ENCODE results near the gene SCRN1.

Gene SCRN1, protein sequence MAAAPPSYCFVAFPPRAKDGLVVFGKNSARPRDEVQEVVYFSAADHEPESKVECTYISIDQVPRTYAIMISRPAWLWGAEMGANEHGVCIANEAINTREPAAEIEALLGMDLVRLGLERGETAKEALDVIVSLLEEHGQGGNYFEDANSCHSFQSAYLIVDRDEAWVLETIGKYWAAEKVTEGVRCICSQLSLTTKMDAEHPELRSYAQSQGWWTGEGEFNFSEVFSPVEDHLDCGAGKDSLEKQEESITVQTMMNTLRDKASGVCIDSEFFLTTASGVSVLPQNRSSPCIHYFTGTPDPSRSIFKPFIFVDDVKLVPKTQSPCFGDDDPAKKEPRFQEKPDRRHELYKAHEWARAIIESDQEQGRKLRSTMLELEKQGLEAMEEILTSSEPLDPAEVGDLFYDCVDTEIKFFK

DNA sequence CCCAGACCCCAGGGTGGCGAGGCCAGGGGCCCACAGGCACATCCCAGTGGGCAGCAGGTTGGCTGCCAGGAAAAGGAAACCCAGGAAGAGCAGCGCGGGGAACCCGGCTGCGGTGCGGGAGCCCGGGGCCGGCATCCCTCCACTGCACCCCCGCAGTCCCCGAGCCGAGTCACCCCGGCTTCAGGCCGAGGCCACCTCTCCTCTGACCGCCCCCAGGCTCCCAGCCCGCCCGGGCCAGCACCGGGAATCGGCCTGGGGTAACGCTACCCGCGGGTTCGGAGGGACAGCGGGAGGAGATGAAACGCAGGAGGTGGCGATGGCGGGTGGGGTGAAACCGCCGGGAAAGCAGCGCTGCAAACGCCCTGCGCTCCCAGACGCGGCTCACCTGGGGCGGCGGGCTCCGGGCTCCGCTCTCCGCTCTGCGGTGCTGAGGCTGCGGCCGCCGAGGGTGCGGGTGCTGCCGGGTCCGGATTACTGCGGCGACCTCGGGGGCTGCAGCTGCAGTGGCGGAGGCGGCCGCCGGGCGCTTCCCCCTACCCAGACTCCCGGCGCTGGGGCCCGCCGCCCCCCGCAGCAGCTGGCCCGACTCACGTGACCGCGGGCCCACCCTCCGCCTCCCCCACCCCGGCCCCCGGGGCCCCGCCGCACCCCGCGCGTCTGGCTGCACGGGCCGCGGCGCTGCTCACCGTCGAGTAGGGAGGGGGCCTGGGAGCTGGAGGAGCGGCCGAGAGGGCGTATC, at the start of gene SCRN1:
Gene SCRN1 (minus strand): TSS at position 545 of the 739 bp plus-strand sequence. CDS start 20,734 bp downstream, outside the sequence.
- DNase-seq = peak; percentile 26

DNA sequence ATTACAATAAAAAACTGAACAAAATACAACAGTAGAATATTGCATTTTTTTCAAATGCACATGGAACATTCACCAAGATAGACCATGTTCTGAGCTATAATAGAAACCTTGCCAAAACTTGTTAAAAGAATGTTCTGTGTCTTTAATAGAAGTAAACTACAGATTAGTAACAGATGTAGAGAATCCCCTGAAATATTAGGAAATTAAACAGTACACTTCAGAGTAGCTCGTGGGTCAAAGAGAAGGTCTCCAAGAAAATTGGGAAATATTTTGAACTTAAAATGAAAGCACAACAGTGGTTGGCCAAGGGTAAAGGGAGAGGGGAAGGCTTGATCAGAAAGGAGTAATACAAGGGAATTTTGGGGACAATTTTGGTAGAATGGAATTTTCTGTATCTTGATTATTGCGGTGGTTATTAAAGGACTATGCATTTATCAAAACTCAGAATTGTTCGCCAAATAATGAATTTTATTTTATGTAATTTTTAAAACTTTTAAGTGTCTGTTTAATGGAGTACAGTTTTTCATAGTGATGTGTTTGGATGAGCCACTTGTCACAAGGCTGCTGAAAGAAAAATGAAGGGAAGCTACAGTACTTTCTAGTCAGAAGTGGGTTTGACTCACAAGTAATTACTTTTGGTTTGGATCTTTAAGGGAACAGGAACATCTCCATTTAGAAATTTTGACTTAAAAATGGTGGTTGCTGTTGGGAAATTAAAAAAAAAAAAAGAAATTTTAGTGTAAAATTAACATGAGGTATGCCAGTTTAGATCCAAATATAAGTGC, 48.8 kb upstream of the SCRN1 start:
- no peak for DNase-seq

GRCh38 chr7:30036220-30036619, 46.6 kb upstream of the SCRN1 start:
- no peak for DNase-seq

GRCh38 chr7:30034501-30034900, 44.9 kb upstream of the SCRN1 start:
- DNase-seq = no peak

DNA sequence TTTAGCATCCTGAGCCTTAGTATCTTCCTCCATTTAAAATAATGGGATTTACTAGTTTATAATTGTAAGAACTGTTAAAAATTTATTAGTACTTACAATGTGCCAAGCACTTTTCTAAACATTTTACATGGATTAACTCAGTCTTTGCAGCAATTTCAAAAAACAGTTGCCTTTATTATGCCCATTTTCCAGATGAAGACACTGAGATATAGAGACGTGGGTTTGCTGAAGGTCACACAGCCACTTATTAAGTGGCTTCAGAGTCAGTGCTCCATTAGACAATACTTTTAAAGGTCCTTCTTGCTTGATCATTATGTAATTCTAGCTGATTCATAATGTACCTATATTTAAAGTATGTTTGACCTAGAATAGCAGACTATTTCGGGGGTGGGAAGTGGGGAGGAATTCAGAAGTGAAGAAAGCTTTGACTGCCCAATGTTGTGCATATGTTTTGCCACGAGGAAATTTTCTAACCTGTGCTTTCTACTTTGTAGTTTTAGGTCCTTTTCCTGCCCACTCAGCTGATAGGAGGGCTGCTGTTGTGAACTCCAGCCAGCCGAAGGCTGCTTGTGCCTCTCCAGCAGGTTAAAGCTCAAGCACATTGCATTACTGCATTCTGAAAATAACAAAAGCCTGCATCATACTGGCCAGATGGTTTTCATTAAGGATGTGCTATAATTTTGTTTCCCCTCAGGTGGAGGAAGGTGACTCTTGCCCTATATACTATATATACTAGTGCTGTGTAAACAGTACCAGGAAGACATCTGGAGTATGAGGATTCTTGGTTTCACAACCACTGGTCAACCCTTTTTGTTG, 42.9 kb upstream of the SCRN1 start:
- DNase-seq = no peak

- peak; percentile 31 for DNase-seq
Observed at GRCh38 chr7:30029696-30030095, 40.1 kb upstream of the SCRN1 start.

DNA sequence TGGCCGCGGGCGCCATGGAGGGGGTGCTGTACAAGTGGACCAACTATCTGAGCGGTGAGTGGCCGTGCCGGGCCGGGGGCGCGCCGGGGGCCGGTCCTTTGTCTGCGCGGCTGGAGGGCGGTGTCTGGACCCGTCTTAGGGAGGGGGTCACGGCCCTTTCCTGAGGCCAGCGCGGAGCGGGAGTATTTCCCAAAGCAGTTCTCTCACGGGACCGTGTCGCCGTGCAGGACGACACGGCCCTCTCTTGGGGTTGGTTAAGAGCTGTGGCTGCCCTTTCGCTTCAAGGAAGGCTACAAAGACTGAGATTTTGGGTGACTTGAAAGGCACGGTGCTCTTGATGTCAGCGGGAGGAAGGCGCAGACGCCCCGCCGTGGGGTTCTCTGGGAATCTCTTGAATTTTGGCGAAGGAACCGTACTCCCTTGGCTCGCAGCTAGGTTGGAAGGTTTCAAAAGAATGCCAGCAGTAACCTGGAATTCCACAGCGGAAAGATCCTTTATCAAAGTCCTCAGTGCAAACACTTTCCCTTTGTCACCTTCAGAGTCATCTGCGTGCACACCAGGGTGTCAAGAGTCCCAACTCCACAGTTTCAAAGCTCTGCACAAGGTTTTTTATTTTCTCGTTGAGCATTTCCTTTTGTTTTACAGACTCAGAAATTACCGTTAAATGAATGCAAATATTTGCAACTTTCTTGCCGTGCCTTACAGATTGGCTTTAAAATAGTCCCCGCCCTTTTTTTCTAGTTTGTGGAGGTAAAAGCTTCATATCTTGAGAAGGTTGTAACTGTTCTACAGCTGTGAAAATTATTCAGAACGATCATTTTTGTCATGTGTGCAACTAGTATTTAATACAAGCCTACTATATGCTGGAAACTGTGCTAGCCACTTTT, 39.4 kb upstream of the SCRN1 start:
- peak; percentile 44 for DNase-seq

DNA sequence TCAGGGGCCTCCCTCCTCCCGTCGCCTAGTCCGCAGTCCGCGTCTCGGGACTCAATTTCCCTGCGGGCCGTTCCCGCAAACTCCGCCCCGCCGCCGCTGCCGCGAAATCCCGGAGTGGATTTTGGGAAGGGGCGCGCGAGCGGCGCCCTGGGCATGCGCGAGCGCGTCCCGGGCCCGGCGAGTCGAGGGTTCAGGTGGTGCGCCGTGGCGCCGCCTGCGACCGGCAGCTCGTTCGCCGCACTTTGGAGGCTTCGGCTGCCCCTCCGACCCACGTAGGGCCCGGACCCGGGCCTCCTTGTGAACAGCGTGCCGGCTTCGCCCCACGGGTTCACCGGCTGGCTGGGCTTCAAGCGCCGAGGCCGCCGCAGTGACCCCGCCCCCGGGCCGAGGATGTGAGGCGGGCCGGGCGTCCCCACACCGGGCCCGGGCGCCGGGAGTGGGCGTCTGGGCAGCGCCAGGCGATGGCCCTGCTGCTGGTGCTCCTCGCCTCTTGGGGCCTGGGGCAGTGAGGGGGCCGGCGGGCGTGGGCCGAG, 38.7 kb upstream of the SCRN1 start, which contains the start of gene PLEKHA8:
Gene PLEKHA8 (plus strand): TSS at position 197 of the 533 bp plus-strand sequence. CDS start 351 bp downstream, outside the sequence.
- DNase-seq = peak; percentile 90

GRCh38 chr7:30027740-30028215, 38.2 kb upstream of the SCRN1 start:
- DNase-seq = no peak

DNA sequence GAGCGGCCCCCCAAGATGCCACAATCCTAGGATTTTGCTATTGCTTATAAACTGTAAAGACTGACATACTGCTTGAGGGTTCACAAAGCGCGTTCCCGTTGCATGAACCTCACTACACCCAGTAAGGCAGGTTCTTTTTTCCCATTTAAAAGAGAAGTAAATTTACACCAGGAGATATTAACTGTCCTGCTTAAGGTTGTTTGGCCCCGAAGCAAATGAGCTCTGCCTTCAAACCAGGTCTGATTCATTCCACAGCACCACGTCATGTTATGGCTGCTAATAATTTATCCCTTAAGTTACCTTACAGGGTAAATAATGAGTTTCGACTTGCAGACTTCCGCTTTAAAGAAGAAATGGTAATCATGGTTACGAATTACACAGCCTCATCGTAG, 37.5 kb upstream of the SCRN1 start:
- DNase-seq = peak; percentile 45

- peak; percentile 92 for DNase-seq
Observed at GRCh38 chr7:30026229-30027064, 36.8 kb upstream of the SCRN1 start, which contains the start of gene FKBP14. Gene FKBP14 (minus strand): TSS chr7:30026702. CDS start chr7:30026508, 194 bp downstream.

- no peak for DNase-seq
Observed at GRCh38 chr7:30023524-30023923, 33.9 kb upstream of the SCRN1 start.

GRCh38 chr7:30022991-30023390, 33.4 kb upstream of the SCRN1 start:
- DNase-seq = no peak

- no peak for DNase-seq
Observed at GRCh38 chr7:30020535-30020934, 30.9 kb upstream of the SCRN1 start.

DNA sequence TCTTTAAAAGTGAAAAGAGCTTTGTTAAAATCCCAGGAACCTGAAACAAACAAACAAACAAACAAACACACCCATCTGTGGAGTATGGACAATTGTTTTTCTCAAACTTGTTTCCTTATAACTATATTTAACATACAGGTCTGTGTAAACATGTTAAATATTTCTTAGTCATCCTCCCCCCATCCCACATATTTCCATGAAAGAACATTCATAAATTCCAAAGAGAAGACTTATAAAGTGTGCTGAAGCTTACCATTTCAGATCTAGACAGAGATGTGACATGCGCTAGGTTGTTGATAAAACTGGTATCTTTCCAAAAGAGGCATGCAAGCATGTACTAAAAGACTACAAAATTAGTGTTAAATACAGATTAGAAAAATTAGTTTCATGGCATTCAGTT, 30.4 kb upstream of the SCRN1 start:
- no peak for DNase-seq

DNA sequence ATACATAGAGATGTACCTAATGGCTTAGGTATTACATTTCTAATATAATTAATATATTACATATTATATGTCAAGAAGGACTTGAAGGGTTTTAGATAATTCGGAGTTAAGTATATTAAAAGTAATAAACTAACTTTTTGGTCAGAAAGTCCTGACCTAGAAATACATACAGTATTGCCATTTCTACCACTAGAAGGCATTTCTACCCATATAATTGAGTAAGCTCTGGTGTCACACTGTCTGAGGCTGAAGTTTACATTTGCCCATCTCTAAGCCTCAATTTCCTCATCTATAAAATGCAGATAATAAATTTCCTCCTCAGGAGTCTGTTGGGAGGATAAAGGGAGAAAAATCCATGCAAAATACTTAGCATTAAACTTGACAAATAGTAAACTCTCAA, 29.8 kb upstream of the SCRN1 start:
- no peak for DNase-seq

DNA sequence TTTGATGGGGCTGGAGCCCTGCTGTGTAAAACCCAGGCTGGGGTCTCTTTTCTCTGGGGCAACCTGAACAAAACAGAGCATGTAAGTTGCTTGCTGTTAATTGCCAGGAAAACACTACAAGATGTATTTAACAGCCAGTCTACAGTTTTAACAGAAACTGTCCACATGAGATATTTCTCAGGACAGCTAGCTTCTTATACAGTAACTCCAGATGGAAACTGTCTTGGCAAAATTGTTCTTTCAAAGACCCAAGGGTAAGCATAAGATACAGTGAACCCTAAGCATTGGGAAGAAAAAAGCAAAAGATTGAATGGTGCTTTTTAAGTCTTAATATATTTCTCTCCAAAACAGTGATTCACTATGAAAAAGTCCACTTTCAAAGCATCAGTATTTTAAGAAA, 28.9 kb upstream of the SCRN1 start:
- no peak for DNase-seq

GRCh38 chr7:30012757-30013156, 23.2 kb upstream of the SCRN1 start:
- DNase-seq = no peak

DNA sequence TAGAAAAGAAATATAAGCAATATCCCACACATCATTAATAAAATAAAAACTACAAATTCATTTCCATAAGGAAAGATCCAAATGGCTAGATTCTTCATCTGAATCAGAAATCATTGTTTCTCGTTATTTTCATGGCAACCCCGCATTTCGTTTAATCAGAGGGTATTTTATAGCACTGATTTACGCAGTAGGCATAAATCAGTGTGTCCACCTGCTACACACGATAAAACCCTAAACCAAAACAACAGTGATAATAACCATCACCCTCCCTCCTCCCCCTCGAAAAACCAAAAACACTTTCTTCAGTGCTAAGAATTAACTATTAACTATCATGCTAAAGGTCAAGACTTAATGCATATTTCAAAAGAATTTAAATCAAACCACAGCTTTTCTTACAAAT, 20.4 kb upstream of the SCRN1 start:
- DNase-seq = no peak

DNA sequence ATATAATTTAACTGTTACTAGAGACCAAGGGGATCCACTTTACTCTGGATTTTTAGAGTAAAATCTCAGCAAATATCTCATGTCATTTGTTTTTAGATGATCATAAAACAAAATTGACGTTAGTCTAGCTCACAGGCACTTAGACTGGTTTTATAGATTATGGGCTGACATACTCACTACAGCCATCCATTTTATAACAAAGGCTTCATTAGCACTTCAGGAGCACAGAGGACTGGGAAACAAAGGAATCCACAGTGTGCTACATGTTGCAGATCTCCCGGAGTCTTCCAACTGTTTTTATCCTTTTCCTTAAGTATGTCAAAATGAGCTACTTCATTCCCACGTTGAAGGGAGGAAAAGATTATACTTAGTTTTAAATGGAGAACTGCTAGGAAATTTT, 15.9 kb upstream of the SCRN1 start:
- DNase-seq = no peak
